Stomach smooth muscle (tissue), 2 donors: ENCODE measurements around the gene VPS41.
"Not testable (repeated sequence)": the region's sequence is repeated elsewhere in the genome, so short reads cannot be mapped to it uniquely, and the experiment has no call there.

Experiments
- H3K27ac ChIP-seq: one replicate; pipeline ENCODE4 v1.7.0; 2013; ENCODE audit warnings: mild to moderate bottlenecking, low read length, inconsistent platforms
- H3K27me3 ChIP-seq, 2 donors: one replicate each; pipeline ENCODE4 v1.7.0; 2013; ENCODE audit warnings: low read length in 2 of 2; ENCODE audit not compliant: insufficient read depth in 2 of 2, control insufficient read depth in 1 of 2
- H3K36me3 ChIP-seq, 2 donors: one replicate each; pipeline ENCODE4 v1.7.0; 2013; ENCODE audit warnings: low read length in 2 of 2; ENCODE audit not compliant: control insufficient read depth in 2 of 2, insufficient read depth in 2 of 2
- H3K4me1 ChIP-seq: one replicate; pipeline ENCODE4 v1.7.0; 2013; ENCODE audit warnings: low read length; ENCODE audit not compliant: control insufficient read depth, insufficient read depth
- H3K4me3 ChIP-seq, 2 donors: one replicate each; pipeline ENCODE4 v1.7.0; 2013; ENCODE audit warnings: low read length in 2 of 2
- H3K9ac ChIP-seq, 2 donors: one replicate each; pipeline ENCODE4 v1.7.0; 2013; ENCODE audit warnings: low read length in 2 of 2, mild to moderate bottlenecking in 1 of 2
- H3K9me3 ChIP-seq, 2 donors: one replicate each; pipeline ENCODE4 v1.7.0; 2013; ENCODE audit warnings: low read length in 2 of 2; ENCODE audit not compliant: control insufficient read depth in 2 of 2
- donor health status: healthy.
- donor health status: Pancreatic carcinoma.

VPS41 gene

DNA sequence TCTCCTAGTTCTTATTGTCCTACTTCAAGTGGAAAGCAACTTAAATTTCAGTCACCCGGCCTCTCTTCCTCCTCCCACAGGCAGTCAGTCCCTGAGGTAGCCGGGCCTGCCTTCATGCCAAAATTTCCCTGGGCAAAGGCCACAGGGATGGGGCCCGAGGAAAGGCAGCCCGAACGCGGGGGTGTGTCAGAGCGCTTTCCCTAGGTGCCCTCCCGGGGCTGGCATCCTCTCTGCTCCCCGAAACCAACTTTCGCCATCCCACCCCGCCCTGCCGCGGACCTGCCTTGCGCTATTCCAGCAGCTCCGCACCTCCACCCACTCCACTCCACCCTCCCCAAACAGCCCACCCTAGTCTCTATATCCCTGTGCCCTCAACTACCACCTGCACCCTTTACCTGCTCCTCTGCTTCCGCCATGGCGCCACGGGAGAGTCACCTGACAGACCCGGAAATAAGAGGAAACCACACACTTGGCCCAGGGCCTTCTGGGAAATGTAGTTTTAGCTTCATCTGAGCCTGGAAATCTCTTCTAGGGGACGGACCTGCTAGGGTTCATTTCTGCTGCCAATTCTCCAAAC, at the start of gene VPS41:
VPS41 (minus strand) TSS at position 433 of the 577 bp plus-strand sequence; CDS start at position 416, 17 bp downstream.
- no peak within 1 kb of the TSS for H3K27ac ChIP-seq
- H3K27me3 ChIP-seq = no peaks in the 10 kb centered on the region
- H3K36me3 ChIP-seq = no peaks in the 10 kb centered on the region

GRCh38 chr7:38955892-38956291, 46.9 kb upstream of the VPS41 start:
- no peaks in the 10 kb centered on the region for H3K27me3 ChIP-seq
- H3K9me3 ChIP-seq = no peaks in the 10 kb centered on the region
- H3K4me3 ChIP-seq = no peak overlapping the region
- H3K27ac ChIP-seq = no peak overlapping the region
- no peaks in the 10 kb centered on the region for H3K36me3 ChIP-seq
- H3K9ac ChIP-seq = no peak overlapping the region
- H3K4me1 ChIP-seq = no peaks in the 10 kb centered on the region

More for the DNA sequence above, at the start of gene VPS41:
- H3K9ac ChIP-seq = peak within 1 kb of the TSS; percentile 66 to 83
- H3K4me3 ChIP-seq = peak within 1 kb of the TSS; percentile 91 to 97
- H3K4me1 ChIP-seq = no peaks in the 10 kb centered on the region
- H3K9me3 ChIP-seq = no peaks in the 10 kb centered on the region

DNA sequence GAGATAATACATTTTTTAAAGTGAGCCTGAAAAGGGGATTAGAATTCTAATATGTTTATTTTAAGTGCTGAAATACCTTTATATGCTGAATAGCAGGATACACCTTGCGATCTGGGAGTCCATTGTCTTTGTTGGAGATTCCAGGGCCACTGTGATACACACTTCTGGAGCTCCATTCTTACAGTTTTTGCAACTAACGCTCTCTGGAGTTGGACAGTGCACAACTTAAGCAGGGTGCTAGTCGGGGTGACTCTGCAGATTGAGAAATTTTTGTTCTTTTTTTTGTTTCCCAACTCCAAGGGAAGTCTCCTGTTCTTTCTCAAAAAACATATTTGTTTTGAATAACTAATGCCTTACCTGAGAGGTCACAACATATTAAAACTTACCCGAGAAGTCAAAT, 45.0 kb upstream of the VPS41 start:
- no peaks in the 10 kb centered on the region for H3K36me3 ChIP-seq
- no peaks in the 10 kb centered on the region for H3K27me3 ChIP-seq
- H3K4me1 ChIP-seq = no peaks in the 10 kb centered on the region
- no peak overlapping the region for H3K4me3 ChIP-seq
- no peak overlapping the region for H3K27ac ChIP-seq
- H3K9me3 ChIP-seq = no peaks in the 10 kb centered on the region
- H3K9ac ChIP-seq = no peak overlapping the region

- no peaks in the 10 kb centered on the region for H3K4me1 ChIP-seq
- no peaks in the 10 kb centered on the region for H3K27me3 ChIP-seq
- no peaks in the 10 kb centered on the region for H3K9me3 ChIP-seq
- no peaks in the 10 kb centered on the region for H3K36me3 ChIP-seq
- H3K27ac ChIP-seq = no peak overlapping the region
- H3K9ac ChIP-seq = no peak overlapping the region
- H3K4me3 ChIP-seq = no peak overlapping the region
Observed at GRCh38 chr7:38953227-38953626, 44.2 kb upstream of the VPS41 start.

DNA sequence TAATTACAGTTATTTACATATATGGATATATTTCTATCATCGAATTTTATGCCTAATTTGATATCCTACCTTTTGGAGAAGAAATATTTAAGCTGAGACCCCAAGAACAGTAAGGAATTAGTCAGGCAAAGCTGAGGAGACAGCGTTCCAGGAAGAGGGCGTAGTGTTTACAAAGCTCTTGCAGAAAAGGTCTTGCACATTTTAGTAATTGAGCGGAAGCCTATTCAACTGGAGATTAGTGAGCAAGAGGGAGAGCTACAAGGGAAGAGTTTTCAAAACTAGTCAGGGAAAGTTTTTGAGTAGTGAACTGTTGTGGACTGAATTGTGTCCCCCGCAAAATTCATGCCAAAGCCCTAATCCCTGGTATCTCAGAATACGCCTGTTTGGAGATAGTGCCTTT, 42.2 kb upstream of the VPS41 start:
- no peaks in the 10 kb centered on the region for H3K27me3 ChIP-seq
- H3K4me1 ChIP-seq = no peaks in the 10 kb centered on the region
- H3K9me3 ChIP-seq = no peaks in the 10 kb centered on the region
- H3K27ac ChIP-seq = no peak overlapping the region
- no peak overlapping the region for H3K9ac ChIP-seq
- H3K36me3 ChIP-seq = no peaks in the 10 kb centered on the region
- H3K4me3 ChIP-seq = no peak overlapping the region

DNA sequence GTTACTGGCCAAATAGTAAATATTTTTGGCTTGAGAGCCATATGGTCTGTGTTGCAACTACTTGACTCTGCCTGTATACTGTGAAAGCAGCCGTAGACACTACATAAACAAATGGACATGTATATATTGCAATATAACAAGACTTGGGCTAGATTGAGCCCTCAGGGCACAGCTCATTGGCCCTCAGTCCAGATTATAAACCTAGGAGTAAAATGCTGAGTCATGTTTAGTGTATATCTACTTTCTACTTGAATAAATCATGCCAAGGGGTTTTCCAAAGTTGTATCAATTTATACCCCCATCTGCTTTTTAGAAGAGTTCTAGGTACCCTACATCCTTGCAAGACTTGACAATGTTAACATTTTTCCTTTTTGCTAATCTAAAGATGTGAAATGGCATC, 41.3 kb upstream of the VPS41 start:
- no peaks in the 10 kb centered on the region for H3K9me3 ChIP-seq
- no peaks in the 10 kb centered on the region for H3K36me3 ChIP-seq
- H3K27me3 ChIP-seq = no peaks in the 10 kb centered on the region
- no peak overlapping the region for H3K27ac ChIP-seq
- no peaks in the 10 kb centered on the region for H3K4me1 ChIP-seq
- H3K9ac ChIP-seq = no peak overlapping the region
- no peak overlapping the region for H3K4me3 ChIP-seq

DNA sequence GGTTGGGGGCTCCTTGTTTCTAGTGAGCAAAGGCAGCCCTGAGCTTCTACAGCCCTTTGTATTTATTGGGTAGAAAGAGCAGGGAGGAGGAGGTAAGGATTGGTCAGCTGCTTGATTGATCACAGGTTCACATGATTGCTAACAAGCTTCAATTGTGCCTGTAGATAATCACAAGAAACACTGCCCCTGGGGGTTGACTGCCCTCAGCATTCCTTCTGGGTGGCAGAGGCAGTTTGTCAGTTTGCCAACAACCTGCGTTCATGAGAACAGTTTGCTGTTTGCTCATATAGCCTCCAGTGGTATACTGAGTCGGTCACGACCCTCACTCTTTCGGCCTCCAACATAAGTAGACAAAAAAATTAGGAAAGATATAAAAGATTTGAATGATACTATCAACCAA, 38.5 kb upstream of the VPS41 start:
- not testable (repeated sequence) for H3K36me3 ChIP-seq, H3K4me1 ChIP-seq, H3K27ac ChIP-seq, H3K9ac ChIP-seq, H3K9me3 ChIP-seq, H3K4me3 ChIP-seq, H3K27me3 ChIP-seq

GRCh38 chr7:38942431-38943051, 33.5 kb upstream of the VPS41 start:
- H3K9ac ChIP-seq = no peak overlapping the region
- H3K9me3 ChIP-seq = no peaks in the 10 kb centered on the region
- H3K27ac ChIP-seq = no peak overlapping the region
- H3K27me3 ChIP-seq = no peaks in the 10 kb centered on the region
- no peak overlapping the region for H3K4me3 ChIP-seq
- H3K4me1 ChIP-seq = no peaks in the 10 kb centered on the region
- H3K36me3 ChIP-seq = no peaks in the 10 kb centered on the region

- no peak overlapping the region for H3K27ac ChIP-seq
- H3K4me1 ChIP-seq = no peaks in the 10 kb centered on the region
- H3K4me3 ChIP-seq = no peak overlapping the region
- H3K27me3 ChIP-seq = no peaks in the 10 kb centered on the region
- H3K36me3 ChIP-seq = no peaks in the 10 kb centered on the region
- H3K9me3 ChIP-seq = no peaks in the 10 kb centered on the region
- no peak overlapping the region for H3K9ac ChIP-seq
Observed at GRCh38 chr7:38940774-38941173, 31.8 kb upstream of the VPS41 start.

DNA sequence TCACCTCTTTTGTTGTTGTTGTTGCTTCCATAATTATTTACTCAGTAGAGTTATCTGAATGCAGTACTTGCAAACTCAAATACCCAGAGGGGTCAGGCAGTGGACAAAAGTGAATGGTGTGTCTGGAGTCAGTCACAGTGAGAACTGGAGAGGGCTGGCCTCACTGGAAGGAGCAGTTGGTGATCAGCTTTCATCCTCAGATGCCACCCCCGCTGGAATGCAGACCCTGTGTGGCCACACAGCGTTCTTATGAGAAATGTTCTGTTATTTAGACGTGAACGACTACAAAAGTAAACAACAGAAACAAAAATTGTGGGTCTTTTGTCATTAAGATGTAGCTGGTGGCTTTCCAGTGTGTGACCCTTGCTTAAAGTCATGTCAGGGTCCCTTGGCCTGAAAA, 29.6 kb upstream of the VPS41 start:
- no peak overlapping the region for H3K9ac ChIP-seq
- H3K27ac ChIP-seq = no peak overlapping the region
- no peaks in the 10 kb centered on the region for H3K4me1 ChIP-seq
- H3K9me3 ChIP-seq = no peaks in the 10 kb centered on the region
- H3K36me3 ChIP-seq = no peaks in the 10 kb centered on the region
- H3K27me3 ChIP-seq = no peaks in the 10 kb centered on the region
- no peak overlapping the region for H3K4me3 ChIP-seq

GRCh38 chr7:38938001-38938485, 29.1 kb upstream of the VPS41 start:
- no peak overlapping the region for H3K9ac ChIP-seq
- no peak overlapping the region for H3K4me3 ChIP-seq
- no peaks in the 10 kb centered on the region for H3K4me1 ChIP-seq
- no peaks in the 10 kb centered on the region for H3K27me3 ChIP-seq
- no peaks in the 10 kb centered on the region for H3K9me3 ChIP-seq
- H3K36me3 ChIP-seq = no peaks in the 10 kb centered on the region
- no peak overlapping the region for H3K27ac ChIP-seq
